CD4-positive, alpha-beta T cell (primary cell): Measurements from ENCODE around the gene OLFML2A. TPM values are rescaled to one million over a fixed set of nuclear protein-coding genes. Genes with fewer than 3 reads are reported as not detected.

ENCODE experiments used
- ATAC-seq: fragments of 200-7000 bp; cut with Tn5 transposase; one replicate; pipeline ENCODE4 v1.10.0; 2022; ENCODE audit warnings: mild to moderate bottlenecking; ENCODE audit not compliant: poor library complexity
- CTCF ChIA-PET: fragments of 350-600 bp; sonication (Branson Sonifier 250); formaldehyde crosslinking; loops from one replicate; lab custom pipeline; 2021; ENCODE audit warnings: antibody characterized with exemption, inconsistent platforms; lab: Charles Lee
- POLR2A ChIA-PET: fragments of 350-600 bp; sonication (Branson Sonifier 250); formaldehyde crosslinking; loops from one replicate; lab custom pipeline; 2021; ENCODE audit warnings: antibody characterized with exemption, inconsistent platforms; lab: Charles Lee
- DNase-seq, 14 experiments: peaks; one replicate each; pipeline ENCODE4 v3.0.0-alpha.2; 2013 to 2020; ENCODE audit warnings: mixed read lengths in 2 of 14
- H3K27ac ChIP-seq, 2 donors: one replicate each; pipeline versions ENCODE4 v1.5.1 to v1.7.0; 2013; ENCODE audit warnings: low read length in 2 of 2, low read depth in 1 of 2, mild to moderate bottlenecking in 1 of 2
- H3K27me3 ChIP-seq, 2 experiments: 1 replicate in 1 of 2; 2 replicates in 1 of 2; pipeline versions ENCODE4 v1.6.1 to v1.7.0; 2013; ENCODE audit warnings: low read length in 2 of 2, control low read depth in 1 of 2, mild to moderate bottlenecking in 1 of 2, moderate library complexity in 1 of 2; ENCODE audit not compliant: insufficient read depth in 2 of 2, control insufficient read depth in 1 of 2
- H3K36me3 ChIP-seq: one replicate; pipeline ENCODE4 v1.6.1; 2013; ENCODE audit warnings: low read length, control low read depth; ENCODE audit not compliant: insufficient read depth
- H3K4me1 ChIP-seq: one replicate; pipeline ENCODE4 v1.6.1; 2013; ENCODE audit warnings: low read length, control low read depth; ENCODE audit not compliant: insufficient read depth
- H3K4me3 ChIP-seq: one replicate; pipeline ENCODE4 v1.5.1; 2013; ENCODE audit warnings: mild to moderate bottlenecking, low read length, moderate library complexity
- H3K9me3 ChIP-seq, 2 experiments: 1 replicate in 1 of 2; 2 replicates in 1 of 2; pipeline versions ENCODE4 v1.6.1 to v1.7.0; 2013; ENCODE audit warnings: low read length in 2 of 2, mild to moderate bottlenecking in 2 of 2, control low read depth in 1 of 2, moderate library complexity in 1 of 2; ENCODE audit not compliant: control insufficient read depth in 1 of 2, insufficient read depth in 1 of 2
- H3K27ac Mint-ChIP-seq: one replicate; pipeline ENCODE4 v1.8.0; 2020; ENCODE audit warnings: mixed read lengths
- H3K27me3 Mint-ChIP-seq: one replicate; pipeline ENCODE4 v1.8.0; 2021; ENCODE audit warnings: mixed read lengths
- H3K36me3 Mint-ChIP-seq: one replicate; pipeline ENCODE4 v1.8.0; 2021; ENCODE audit warnings: low read depth, mixed read lengths
- H3K4me1 Mint-ChIP-seq: one replicate; pipeline ENCODE4 v1.8.0; 2021; ENCODE audit warnings: low read depth, mixed read lengths
- H3K4me3 Mint-ChIP-seq: one replicate; pipeline ENCODE4 v1.8.0; 2020; ENCODE audit warnings: mild to moderate bottlenecking, mixed read lengths
- H3K9me3 Mint-ChIP-seq: one replicate; pipeline ENCODE4 v1.8.0; 2020; ENCODE audit warnings: mixed read lengths
- intact Hi-C, 2 experiments: fragments of 100-400 bp; cut with DNase I in 1 of 2; cut with micrococcal nuclease in 1 of 2; formaldehyde crosslinking; loops; one replicate each; pipeline versions ENCODE4 v1.15.1 to v1.9.0; 2023 to 2025; cut with DNase I, micrococcal nuclease
- total RNA-seq, 174 experiments: library from RNA in 2 of 174; stranded (reverse) in 2 of 174; gene quantifications; one replicate each; pipeline ENCODE4 v1.2.3 and lab custom pipeline; 2021 to 2026
- TF ChIP-seq, protein P1 (sequence below): fragments of 200-600 bp; IDR thresholded peaks from one replicate; pipeline ENCODE4 v1.8.0; 2022; ENCODE audit warnings: antibody characterized with exemption, mild to moderate bottlenecking

Gene OLFML2A
- total RNA-seq, 2 experiments from 2014 or later, result not detected

- TF ChIP-seq, protein P1, sequence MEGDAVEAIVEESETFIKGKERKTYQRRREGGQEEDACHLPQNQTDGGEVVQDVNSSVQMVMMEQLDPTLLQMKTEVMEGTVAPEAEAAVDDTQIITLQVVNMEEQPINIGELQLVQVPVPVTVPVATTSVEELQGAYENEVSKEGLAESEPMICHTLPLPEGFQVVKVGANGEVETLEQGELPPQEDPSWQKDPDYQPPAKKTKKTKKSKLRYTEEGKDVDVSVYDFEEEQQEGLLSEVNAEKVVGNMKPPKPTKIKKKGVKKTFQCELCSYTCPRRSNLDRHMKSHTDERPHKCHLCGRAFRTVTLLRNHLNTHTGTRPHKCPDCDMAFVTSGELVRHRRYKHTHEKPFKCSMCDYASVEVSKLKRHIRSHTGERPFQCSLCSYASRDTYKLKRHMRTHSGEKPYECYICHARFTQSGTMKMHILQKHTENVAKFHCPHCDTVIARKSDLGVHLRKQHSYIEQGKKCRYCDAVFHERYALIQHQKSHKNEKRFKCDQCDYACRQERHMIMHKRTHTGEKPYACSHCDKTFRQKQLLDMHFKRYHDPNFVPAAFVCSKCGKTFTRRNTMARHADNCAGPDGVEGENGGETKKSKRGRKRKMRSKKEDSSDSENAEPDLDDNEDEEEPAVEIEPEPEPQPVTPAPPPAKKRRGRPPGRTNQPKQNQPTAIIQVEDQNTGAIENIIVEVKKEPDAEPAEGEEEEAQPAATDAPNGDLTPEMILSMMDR, result no peak
- POLR2A ChIA-PET, result interaction anchor here (1.0 kb wide), 1 partner anchor 392 kb away, joined by 3 read pairs; no protein-coding TSS in a partner anchor
Measured at GRCh38 chr9:124849801-124850200, 72.9 kb downstream of the OLFML2A start.

GRCh38 chr9:124852121-124852828 is 75.3 kb downstream of the OLFML2A start:
- Histone ChIP-seq H3K9me3 (no peaks in the 10 kb centered on the region), H3K27ac (no peak overlapping the region), H3K4me3 (peak overlapping the region; percentile 40), H3K36me3 (peaks cover 4% of the 10 kb centered on the region), H3K27me3 (peaks cover 0 to 5% of the 10 kb centered on the region in 2 experiments), H3K4me1 (peaks cover 19% of the 10 kb centered on the region)
- TF ChIP-seq, protein P1, result no peak
- no peaks in the 10 kb centered on the region for H3K9me3 Mint-ChIP-seq
- H3K27me3 Mint-ChIP-seq, result peaks cover 15% of the 10 kb centered on the region
- H3K4me1 Mint-ChIP-seq, result peaks cover 15% of the 10 kb centered on the region
- ChIA-PET POLR2A (interaction anchor here (2.0 to 3.7 kb wide), 2 partner anchors 10 to 81 kb away, joined by 9 to 20 read pairs; partner anchors contain the start of genes ARPC5L, NR6A1 and RPL35), CTCF (interaction anchor here (1.1 to 5.4 kb wide), 12 partner anchors 10 to 141 kb away, joined by 3 to 106 read pairs (median 6); partner anchors contain the start of genes ARPC5L, NR6A1, OLFML2A and RPL35)
- peak in 1 of 14 experiments; percentile 29 for DNase-seq
- H3K4me3 Mint-ChIP-seq, result no peak overlapping the region
- H3K36me3 Mint-ChIP-seq, result peaks cover 1% of the 10 kb centered on the region
- intact Hi-C loops, result loop anchor here (2.0 to 5.0 kb wide), 3 partner anchors 139 to 520 kb away; no protein-coding TSS in a partner anchor
- H3K27ac Mint-ChIP-seq, result no peak overlapping the region
- no peak for ATAC-seq

More at GRCh38 chr9:124849801-124850200, 72.9 kb downstream of the OLFML2A start:
- H3K27me3 ChIP-seq, result peaks cover 0 to 5% of the 10 kb centered on the region in 2 experiments
- DNase-seq, result no peak
- peaks cover 22% of the 10 kb centered on the region for H3K27me3 Mint-ChIP-seq
- no peak overlapping the region for H3K27ac Mint-ChIP-seq
- ATAC-seq, result no peak
- peaks cover 12% of the 10 kb centered on the region for H3K4me1 Mint-ChIP-seq
- no peaks in the 10 kb centered on the region for H3K36me3 Mint-ChIP-seq
- no peaks in the 10 kb centered on the region for H3K9me3 Mint-ChIP-seq
- intact Hi-C loops, result loop anchor here (5.0 kb wide), 2 partner anchors 232 to 522 kb away; no protein-coding TSS in a partner anchor
- H3K36me3 ChIP-seq, result no peaks in the 10 kb centered on the region
- CTCF ChIA-PET, result interaction anchor here (0.8 kb wide), 1 partner anchor 790 kb away, joined by 3 read pairs; no protein-coding TSS in a partner anchor
- no peak overlapping the region for H3K4me3 Mint-ChIP-seq
- H3K4me1 ChIP-seq, result peaks cover 19% of the 10 kb centered on the region
- H3K9me3 ChIP-seq, result no peaks in the 10 kb centered on the region
- H3K27ac ChIP-seq, result no peak overlapping the region
- no peak overlapping the region for H3K4me3 ChIP-seq

DNA sequence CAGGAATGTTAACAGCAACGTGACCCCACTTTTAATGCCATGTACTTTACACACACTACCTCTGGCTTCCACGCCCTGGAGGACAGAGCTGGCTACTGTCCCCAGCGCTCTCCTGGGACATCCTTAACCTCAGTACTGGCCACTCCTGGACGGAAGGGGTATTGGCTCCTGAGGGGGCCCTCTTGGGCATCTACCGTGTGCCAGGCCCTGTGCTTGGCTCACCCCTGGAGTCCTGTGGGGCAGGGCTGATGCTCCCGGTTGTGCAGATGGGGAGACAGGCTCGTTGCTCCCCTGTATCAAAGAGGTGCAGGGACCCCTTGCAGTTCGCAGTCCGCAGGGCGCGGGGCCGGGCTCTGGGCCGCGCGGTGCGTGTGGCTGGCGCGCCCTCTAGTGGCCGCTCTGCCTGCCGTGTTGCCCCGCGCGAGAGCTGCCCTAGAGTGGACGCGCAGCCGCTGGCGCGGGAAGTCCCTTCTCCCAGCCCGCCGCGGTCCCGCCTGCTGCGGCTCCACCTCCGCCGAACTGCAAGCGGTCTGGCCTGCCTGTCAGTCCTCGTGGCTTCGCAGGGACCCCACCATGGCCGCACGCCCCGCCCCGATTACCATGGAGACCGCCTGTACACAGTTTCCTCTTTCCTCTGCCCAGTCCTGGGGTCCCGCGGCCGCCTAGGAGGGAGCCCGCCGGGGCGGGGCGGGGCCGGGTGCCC is 76.0 kb downstream of the OLFML2A start, which contains the start of gene WDR38:
Gene WDR38, plus strand, starts transcription at position 632 of the 703 bp plus-strand sequence. CDS start 72 bp downstream, outside the sequence.
- intact Hi-C loops, result loop anchor here (1.0 to 5.0 kb wide), 4 partner anchors 79 to 519 kb away; no protein-coding TSS in a partner anchor
- H3K27me3 Mint-ChIP-seq, result peaks cover 11% of the 10 kb centered on the region
- Histone ChIP-seq H3K9me3 (peaks cover 0 to 3% of the 10 kb centered on the region in 2 experiments), H3K4me3 (peak within 1 kb of the TSS; percentile 40), H3K27ac (peak within 1 kb of the TSS in 1 of 2 donors; percentile 21), H3K4me1 (peaks cover 19% of the 10 kb centered on the region), H3K36me3 (peaks cover 11% of the 10 kb centered on the region), H3K27me3 (peaks cover 0 to 5% of the 10 kb centered on the region in 2 experiments)
- no peak within 1 kb of the TSS for H3K27ac Mint-ChIP-seq
- peak; percentile 56 to 94 (median 67) for DNase-seq
- no peaks in the 10 kb centered on the region for H3K9me3 Mint-ChIP-seq
- peak; percentile 85 for ATAC-seq
- peaks cover 8% of the 10 kb centered on the region for H3K36me3 Mint-ChIP-seq
- H3K4me1 Mint-ChIP-seq, result peaks cover 15% of the 10 kb centered on the region
- H3K4me3 Mint-ChIP-seq, result peak within 1 kb of the TSS; percentile 56
- TF ChIP-seq, protein P1, result peak; percentile 99
- POLR2A ChIA-PET, result interaction anchor here (0.7 to 3.7 kb wide), 4 partner anchors 9 to 82 kb away, joined by 3 to 20 read pairs (median 6); partner anchors contain the start of genes ARPC5L, NR6A1 and RPL35
- CTCF ChIA-PET, result interaction anchor here (0.5 to 5.4 kb wide), 28 partner anchors 9 to 1890 kb away, joined by 3 to 106 read pairs (median 4); partner anchors contain the start of genes ARPC5L, GOLGA1, NR6A1 and OLFML2A
